GM18502 (cell line): Measurements from ENCODE around the gene CDK8.

ENCODE experiments used
- ATAC-seq: cut with Tn5 transposase; IDR thresholded peaks from one replicate; pipeline ENCODE4 v1.9.1; 2021; ENCODE audit warnings: mild to moderate bottlenecking; ENCODE audit not compliant: unreplicated experiment, poor library complexity

CDK8 gene

GRCh38 chr13:26433776-26434175, 179.8 kb downstream of the CDK8 start:
- no peak for ATAC-seq

- no peak for ATAC-seq
Observed at GRCh38 chr13:26435171-26435570, 181.2 kb downstream of the CDK8 start.

DNA sequence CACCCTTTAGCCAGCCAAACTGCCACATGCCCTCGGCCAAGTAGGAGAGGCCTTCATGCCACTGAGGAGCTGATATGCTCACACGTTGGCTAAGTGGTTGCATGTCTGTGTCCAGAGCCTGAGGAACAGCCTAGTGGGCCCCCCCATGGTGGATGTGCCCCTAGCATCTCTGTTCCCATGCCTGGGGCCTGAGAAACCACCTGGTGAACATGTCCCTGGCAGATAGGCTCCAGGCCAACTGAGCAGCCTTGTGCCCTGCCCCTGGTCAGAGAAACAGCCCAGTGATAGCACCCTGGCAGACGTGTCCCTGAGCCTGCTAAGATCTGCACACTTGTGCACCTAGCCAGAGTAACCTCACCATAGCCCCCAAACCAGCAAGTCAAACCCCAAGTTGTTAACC, 181.7 kb downstream of the CDK8 start:
- no peak for ATAC-seq

GRCh38 chr13:26436914-26437313, 183.0 kb downstream of the CDK8 start:
- ATAC-seq = no peak

GRCh38 chr13:26440111-26440510, 186.2 kb downstream of the CDK8 start:
- no peak for ATAC-seq

- no peak for ATAC-seq
Observed at GRCh38 chr13:26441476-26441875, 187.5 kb downstream of the CDK8 start.

DNA sequence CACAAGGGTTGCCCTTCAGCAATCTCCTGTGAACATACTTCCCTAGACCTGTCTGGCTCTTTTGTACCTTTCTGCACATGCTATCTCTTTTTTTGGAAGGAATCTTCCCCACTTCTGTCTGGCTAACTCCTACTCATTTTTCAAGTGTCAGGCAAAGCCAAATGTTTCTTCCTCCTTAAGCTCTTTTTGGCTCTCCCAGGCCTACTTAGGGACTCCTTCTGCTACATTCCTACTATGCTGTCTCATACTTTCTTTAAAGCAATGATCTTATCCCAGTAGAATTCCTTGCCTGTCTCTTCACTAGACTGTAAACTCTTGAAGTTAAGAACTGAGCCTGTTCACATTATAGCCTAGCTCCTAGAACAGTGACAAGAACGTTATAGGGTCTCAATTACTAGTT, 188.6 kb downstream of the CDK8 start:
- ATAC-seq = no peak

- no peak for ATAC-seq
Observed at GRCh38 chr13:26445092-26445491, 191.2 kb downstream of the CDK8 start.

DNA sequence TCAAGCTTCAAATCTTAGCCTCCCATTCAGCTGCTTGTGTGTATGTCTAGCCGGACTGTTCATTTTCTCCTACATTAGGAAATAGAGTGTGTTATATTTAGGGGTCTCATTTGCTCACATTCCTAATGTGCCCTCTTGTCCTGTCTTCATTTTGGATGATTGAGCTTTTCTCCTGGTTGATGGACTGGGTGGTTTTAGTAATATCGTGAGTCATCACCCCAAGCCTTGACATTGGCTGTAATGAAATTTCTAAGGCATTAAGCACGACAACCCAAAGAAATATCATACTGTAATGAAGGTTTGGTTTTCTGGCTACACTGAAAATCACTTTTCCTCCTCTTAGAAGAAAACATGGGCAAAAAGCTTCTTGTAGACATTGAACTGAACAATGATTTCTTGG, 192.8 kb downstream of the CDK8 start:
- no peak for ATAC-seq

- no peak for ATAC-seq
Observed at GRCh38 chr13:26448032-26448431, 194.1 kb downstream of the CDK8 start.

DNA sequence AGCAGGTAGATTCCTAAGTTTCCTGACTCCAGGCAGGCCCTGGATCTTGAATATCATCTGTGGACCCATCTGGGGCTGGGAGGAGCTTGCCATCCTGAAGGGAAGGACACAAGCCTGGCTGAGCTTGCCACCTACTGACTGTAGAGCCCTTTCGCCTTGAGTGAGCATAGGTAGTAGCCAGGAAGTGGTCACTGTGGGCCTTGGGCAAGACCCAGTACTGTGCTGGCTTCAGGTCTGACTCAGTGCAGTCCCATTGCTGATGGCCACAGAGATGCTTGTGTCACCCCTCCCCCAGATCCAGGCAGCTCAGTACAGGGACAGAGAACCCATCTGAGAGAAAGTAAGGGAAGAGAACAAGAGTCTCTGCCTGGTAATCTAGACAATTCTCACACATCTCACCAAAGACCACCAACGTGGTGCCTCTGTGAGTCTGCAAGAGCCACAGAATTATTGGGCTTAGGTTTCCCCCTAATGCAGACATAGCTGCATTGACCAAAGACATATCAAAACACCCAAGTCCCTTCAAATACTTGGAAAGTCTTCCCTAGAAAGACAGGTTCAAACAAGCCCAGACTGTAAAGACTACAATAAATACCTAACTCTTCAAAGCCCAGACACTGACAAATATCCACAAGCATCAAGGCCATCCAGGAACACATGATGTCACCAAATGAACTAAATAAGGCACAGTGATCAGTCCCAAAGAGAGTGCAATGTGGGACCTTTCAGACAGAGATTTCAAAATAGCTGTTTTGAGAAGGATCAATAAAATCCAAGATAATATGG, 195.3 kb downstream of the CDK8 start:
- no peak for ATAC-seq
